SIG-M5 treated with dmso at 0.1 percent for 504 hours (cell line): ENCODE data around the gene SLC24A3.

Experiments
- DNase-seq: peaks from one replicate; lab custom pipeline; 2025; ENCODE audit not compliant: unreplicated experiment; lab: John Stamatoyannopoulos, UW

Gene SLC24A3

DNA sequence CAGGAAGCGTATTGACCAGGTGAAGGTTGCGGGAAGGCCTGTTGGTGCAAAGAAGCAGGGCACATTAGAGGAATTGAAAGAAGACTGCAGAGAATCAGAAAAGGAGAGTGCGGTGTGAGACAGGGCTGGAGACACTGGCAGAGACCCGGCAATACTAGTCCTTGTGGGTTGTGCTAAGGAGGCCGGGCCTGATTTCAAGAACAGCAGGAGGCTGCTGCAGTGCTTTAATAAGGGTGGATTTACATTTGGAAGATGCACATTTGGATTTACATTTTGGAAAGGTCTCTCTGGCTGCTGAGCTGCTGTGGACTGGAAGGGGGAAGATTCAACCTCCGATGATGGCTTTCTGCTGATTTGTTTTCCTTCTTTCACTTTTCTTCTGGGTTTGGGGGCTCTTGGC is 167.8 kb downstream of the SLC24A3 start:
- DNase-seq = no peak

GRCh38 chr20:19381947-19382346 is 169.5 kb downstream of the SLC24A3 start:
- DNase-seq = no peak

- no peak for DNase-seq
These were observed 170.2 kb downstream of the SLC24A3 start for GRCh38 chr20:19382386-19383340.

DNA sequence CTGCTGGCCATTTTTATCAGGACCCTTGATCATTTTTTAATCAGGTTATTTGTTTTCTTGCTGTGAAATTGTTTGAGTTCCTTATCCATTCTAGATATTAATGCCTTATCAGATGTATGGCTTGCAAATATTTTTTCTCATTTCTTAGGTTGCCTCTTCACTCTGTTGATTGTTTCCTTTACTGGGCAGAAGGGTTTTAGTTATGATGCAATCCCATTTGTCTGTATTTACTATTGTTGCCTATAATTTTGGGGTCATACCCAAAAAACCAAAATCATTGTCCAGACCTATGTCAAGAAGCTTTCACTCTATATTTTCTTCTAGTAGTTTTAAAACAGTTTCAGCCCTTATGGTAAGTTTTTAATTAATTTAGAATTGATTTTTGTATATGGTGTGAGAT is 172.5 kb downstream of the SLC24A3 start:
- no peak for DNase-seq

GRCh38 chr20:19387251-19387650 is 174.8 kb downstream of the SLC24A3 start:
- no peak for DNase-seq

DNA sequence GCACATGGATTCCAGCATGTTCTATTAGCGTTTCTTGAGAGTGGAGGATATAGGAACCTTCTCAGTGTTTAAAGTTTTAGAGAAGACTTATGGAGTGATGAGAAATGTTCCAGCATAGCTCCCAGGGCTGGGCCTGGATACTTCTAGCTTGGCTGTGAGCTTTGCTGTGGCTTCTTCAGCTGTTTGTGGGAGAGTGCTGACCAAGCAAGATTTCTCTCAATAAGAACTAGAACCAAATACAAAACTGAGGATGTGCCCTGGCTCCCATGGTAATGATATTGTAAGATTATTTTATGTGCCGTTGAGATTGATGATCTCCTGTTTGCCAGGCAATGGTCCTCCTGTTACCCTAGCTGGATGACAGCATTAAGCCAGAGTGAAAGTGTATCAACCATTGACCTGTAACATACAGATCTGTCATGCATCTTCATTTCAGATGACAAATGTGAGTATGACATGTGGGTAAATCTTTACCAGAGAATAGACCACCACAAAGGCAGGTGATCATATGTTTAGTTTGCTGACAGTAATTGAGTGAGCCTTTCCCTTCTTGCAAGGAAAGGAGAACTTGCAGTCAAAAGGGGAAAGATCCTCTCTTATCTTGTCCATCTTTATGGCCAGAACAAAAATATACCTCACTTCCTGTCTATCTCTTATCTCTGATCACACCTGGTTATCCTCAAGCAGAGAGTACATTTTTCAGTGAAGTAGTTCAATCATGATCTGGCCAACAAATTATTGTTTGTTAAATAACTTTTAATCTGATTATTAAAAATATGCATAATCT is 180.1 kb downstream of the SLC24A3 start:
- no peak for DNase-seq

- DNase-seq = no peak
These were observed 184.1 kb downstream of the SLC24A3 start for GRCh38 chr20:19396460-19397081.

DNA sequence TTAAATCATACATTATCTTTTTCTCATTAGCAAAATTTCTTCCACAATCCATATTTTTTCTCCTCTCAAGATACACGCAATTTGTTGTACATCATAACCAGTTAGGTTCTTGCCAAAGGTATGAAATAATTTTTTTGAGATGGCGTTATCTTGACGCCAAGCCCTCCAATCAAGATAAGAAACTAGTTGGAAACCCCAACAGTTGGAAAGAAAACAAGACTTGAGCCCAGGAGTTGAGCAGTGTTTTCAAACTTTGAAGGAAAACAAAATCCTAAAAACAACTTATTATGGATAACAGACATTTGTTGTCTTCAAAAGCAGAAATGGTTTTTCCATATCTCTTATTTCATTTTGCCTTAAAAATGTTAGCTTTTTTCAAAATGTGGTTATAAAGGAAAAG is 184.8 kb downstream of the SLC24A3 start:
- DNase-seq = no peak

DNA sequence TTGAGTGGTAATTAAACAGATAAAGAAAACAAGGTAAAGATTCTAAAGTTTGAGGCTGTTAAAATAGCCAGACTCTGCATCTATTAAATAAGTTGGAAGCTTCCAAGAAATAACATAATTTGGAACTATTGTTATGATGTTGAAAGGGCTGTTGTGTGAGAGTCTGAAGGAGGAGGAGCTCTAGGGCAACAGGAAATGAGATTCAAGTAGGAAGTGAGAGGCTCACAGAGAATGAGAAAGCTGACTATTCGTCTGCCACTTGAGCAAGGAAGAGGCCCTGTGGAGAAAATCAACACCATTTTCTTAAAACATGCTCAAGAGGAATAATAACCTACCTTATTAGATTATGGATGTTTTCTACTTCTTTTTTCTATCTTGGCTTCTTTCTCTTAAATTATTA is 185.2 kb downstream of the SLC24A3 start:
- peak; percentile 32 for DNase-seq

DNA sequence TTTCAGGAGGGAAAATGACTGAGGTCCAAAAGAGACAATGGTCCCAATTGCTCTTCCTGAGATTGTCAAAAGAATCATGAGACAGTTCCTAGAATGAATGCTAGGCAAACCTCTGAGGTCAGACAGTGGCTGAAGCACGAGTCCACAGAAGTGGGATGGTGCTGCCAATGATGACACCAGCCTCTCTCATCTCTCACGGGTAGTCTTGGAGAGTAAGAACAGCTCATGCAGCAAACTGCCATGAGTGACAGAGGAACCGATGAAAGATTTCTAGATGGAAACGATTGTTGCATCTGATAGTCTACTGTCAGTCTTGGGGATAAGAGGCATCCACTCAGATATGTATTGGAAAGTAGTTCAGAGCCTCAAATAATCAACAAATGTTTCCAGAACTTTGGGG is 188.7 kb downstream of the SLC24A3 start:
- no peak for DNase-seq

DNA sequence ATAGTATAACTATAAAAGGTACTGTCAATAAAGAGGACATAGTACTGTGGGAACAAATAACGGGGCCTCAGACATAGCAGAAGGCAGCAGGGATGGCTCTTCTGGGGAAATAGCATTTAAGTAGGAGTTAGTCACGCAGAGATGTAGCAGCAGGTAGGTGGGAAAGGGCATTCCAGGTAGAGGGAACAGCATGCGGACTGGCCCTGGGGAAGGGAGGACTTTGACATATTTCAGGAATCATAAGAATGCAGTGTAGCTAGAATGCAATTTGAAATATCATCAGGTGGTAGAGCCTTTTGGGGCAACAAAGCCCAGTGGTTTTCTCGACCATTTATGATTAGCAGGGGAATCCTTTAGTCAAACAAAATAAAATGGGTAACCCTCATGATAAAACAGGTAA is 191.1 kb downstream of the SLC24A3 start:
- no peak for DNase-seq

GRCh38 chr20:19404826-19405225 is 192.4 kb downstream of the SLC24A3 start:
- DNase-seq = no peak

GRCh38 chr20:19405958-19406357 is 193.5 kb downstream of the SLC24A3 start:
- DNase-seq = no peak

DNA sequence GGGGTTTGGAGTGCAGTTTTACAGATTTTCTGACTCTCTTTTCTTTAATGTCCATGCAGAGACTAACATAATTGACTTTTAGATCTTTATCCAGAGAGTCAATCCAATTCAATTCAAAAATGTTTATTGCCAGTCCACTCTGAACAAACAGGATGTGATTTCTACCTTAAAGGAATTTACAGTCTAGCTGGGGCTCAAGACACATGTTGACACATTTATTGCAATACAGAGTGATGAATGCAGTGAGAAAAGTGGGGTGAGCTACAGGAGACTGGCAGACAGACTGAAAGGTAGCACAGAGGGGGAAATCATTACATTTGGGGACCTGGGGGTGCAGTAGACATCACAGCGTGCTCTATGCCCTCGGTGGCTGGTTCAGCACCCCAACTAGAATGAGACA is 193.9 kb downstream of the SLC24A3 start:
- DNase-seq = no peak

DNA sequence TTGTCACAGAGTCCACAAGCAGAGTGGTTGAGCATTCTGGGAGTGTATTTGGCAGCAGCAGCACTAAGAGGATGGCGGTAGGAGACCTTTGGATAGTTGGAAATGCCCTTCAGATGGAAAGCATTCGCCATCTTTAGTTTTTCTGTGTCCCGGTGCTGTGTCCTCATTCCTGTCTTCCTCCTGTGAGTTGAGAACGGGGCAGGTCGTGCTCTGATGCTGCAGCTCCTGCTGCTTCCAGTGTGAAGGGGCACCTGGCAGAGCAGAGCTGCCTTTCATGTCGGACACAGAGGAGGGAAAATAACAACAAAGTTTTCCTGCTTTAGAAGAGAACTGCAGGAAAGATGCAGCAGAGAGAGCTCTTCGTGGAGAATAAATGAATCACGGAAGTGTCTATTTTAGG is 194.8 kb downstream of the SLC24A3 start:
- DNase-seq = no peak

GRCh38 chr20:19407736-19408135 is 195.3 kb downstream of the SLC24A3 start:
- DNase-seq = peak; percentile 69

GRCh38 chr20:19408971-19409370 is 196.5 kb downstream of the SLC24A3 start:
- no peak for DNase-seq

GRCh38 chr20:19411811-19412210 is 199.4 kb downstream of the SLC24A3 start:
- DNase-seq = no peak

- DNase-seq = no peak
These were observed 199.8 kb downstream of the SLC24A3 start for GRCh38 chr20:19412254-19412653.

DNA sequence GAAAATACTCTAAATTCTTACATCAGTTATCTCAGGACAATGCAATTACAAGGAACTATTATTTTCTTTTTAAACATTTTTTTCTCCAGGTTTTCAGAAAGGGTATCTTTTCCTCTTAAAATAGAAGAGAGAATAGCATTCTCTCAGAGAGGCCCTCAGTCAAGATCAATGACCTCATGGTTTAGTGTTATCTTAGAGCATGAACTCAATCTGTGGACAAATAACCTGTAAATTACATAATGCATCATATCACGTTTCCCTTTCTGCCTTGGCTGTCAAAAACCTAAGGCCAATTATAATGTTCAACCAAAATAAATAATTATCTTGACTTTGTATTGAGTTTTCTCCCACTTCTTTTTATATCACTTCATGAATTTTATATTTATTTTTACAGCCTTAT is 202.2 kb downstream of the SLC24A3 start:
- no peak for DNase-seq

DNA sequence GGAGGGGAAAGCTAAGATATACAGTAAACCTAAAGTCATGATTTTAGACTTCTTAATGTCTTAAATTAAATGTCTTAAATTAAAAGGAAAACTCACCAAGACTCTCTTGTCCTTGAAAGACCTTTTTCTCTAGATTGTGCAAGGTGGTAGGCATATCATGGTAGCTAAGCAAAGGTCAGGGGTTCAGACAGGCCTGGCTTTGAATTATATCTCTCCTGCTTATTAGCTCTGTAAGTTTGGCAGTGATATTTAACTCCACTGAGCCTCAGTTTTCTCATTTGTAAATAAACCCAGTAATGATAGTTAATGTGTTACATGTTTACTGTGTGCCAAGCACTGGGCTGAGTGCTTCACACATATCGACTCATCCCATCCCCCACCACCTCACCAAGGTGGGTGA is 203.3 kb downstream of the SLC24A3 start:
- DNase-seq = no peak

DNA sequence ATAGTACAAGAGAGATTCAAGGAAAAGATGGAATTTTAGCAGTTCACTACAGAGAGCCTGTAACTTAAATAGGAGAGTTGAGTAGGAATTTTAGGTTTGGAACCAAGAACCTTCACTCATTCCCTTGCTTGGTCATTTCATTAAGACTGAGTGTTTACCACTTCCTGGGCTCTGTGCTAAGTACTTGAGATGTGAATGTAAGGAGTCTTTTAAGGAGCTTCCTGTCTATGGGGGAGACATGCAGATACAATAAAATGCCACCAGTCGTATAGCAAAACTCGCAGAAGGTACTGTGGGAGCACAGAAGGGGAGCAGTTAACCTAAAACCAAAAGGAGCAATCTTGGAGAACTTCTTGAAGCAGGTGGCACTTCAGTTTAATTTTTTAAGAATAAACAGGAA is 204.2 kb downstream of the SLC24A3 start:
- no peak for DNase-seq
